IMR-90 (cell line): ENCODE results near the gene NCOA3. TPM values are rescaled to one million over a fixed set of nuclear protein-coding genes. Genes with fewer than 3 reads are reported as not detected.

ENCODE experiments used
- ATAC-seq: fragments of 200-7000 bp; cut with Tn5 transposase; 2 replicates; pipeline ENCODE4 v1.9.1; 2020; ENCODE audit warnings: low read depth, mild to moderate bottlenecking, moderate library complexity
- BruUV-seq: library from RNA; stranded (reverse); fragments of 400-500 nt; replicated peaks from 2 replicates; lab custom pipeline; 2021; lab: Mats Ljungman, UMichigan
- CTCF ChIA-PET: fragments of 300-600 bp; formaldehyde crosslinking; extraction: SDS; loops from one replicate; lab custom pipeline; 2021; ENCODE audit warnings: antibody characterized with exemption; lab: Yijun Ruan, JAX
- POLR2A ChIA-PET: fragments of 300-600 bp; sonication (Branson Sonifier 250); formaldehyde crosslinking; loops from one replicate; lab custom pipeline; 2022; ENCODE audit warnings: antibody characterized with exemption; ENCODE audit not compliant: unreplicated experiment; lab: Charles Lee
- DNase-seq: peaks from one replicate; pipeline ENCODE4 v3.0.0; 2013
- H2AFZ ChIP-seq: replicated peaks from 2 replicates; pipeline ENCODE3; 2013; ENCODE audit warnings: low read length, mild to moderate bottlenecking; ENCODE audit not compliant: poor library complexity
- H2AK5ac ChIP-seq: 2 replicates; pipeline ENCODE4 v1.6.1; 2013; ENCODE audit warnings: low read depth, low read length, inconsistent platforms
- H2AK9ac ChIP-seq: replicated peaks from 2 replicates; pipeline ENCODE3; 2013; ENCODE audit warnings: mild to moderate bottlenecking, low read depth, low read length, moderate library complexity; ENCODE audit not compliant: poor library complexity
- H2BK120ac ChIP-seq: 2 replicates; pipeline ENCODE4 v1.6.1; 2013; ENCODE audit warnings: low read depth, low read length, inconsistent platforms
- H2BK15ac ChIP-seq: 3 replicates; pipeline ENCODE4 v1.6.1; 2013; ENCODE audit warnings: low read depth, low read length, inconsistent platforms
- H2BK20ac ChIP-seq: 2 replicates; pipeline ENCODE4 v1.6.1; 2013; ENCODE audit warnings: low read depth, mild to moderate bottlenecking, inconsistent platforms, low read length, moderate library complexity
- H2BK5ac ChIP-seq: 2 replicates; pipeline ENCODE4 v1.6.1; 2013; ENCODE audit warnings: mild to moderate bottlenecking, low read depth, low read length, inconsistent platforms; ENCODE audit not compliant: poor library complexity, severe bottlenecking
- H3K14ac ChIP-seq: replicated peaks from 2 replicates; pipeline ENCODE4 v1.6.1; 2013; ENCODE audit warnings: low read depth, low read length, inconsistent platforms
- H3K18ac ChIP-seq: 2 replicates; pipeline ENCODE4 v1.6.1; 2013; ENCODE audit warnings: low read depth, low read length, control low read depth
- H3K23ac ChIP-seq: 2 replicates; pipeline ENCODE4 v1.6.1; 2013; ENCODE audit warnings: low read depth, low read length, inconsistent platforms
- H3K27ac ChIP-seq: 2 replicates; pipeline ENCODE4 v1.5.1; 2013; ENCODE audit warnings: mild to moderate bottlenecking, control low read depth, low read length; ENCODE audit not compliant: insufficient read depth
- H3K27me3 ChIP-seq: 2 replicates; pipeline ENCODE4 v1.6.1; 2013; ENCODE audit warnings: low read length; ENCODE audit not compliant: control insufficient read depth, insufficient read depth
- H3K36me3 ChIP-seq: 2 replicates; pipeline ENCODE4 v1.6.1; 2013; ENCODE audit warnings: low read length, mixed read lengths; ENCODE audit not compliant: control insufficient read depth, insufficient read depth
- H3K4ac ChIP-seq: 2 replicates; pipeline ENCODE4 v1.6.1; 2013; ENCODE audit warnings: low read depth, low read length, inconsistent platforms
- H3K4me1 ChIP-seq: 2 replicates; pipeline ENCODE4 v1.6.1; 2013; ENCODE audit warnings: low read length, mixed read lengths; ENCODE audit not compliant: control insufficient read depth, insufficient read depth
- H3K4me2 ChIP-seq: 2 replicates; pipeline ENCODE4 v1.6.1; 2013; ENCODE audit warnings: low read depth, mild to moderate bottlenecking, control low read depth, low read length, moderate library complexity
- H3K4me3 ChIP-seq: 2 replicates; pipeline ENCODE4 v1.5.1; 2013; ENCODE audit warnings: low read depth, mild to moderate bottlenecking, control low read depth, low read length, moderate library complexity; ENCODE audit not compliant: insufficient read depth
- H3K56ac ChIP-seq: 2 replicates; pipeline ENCODE4 v1.6.1; 2013; ENCODE audit warnings: low read length, inconsistent platforms; ENCODE audit not compliant: insufficient read depth; ENCODE audit errors: extremely low read depth
- H3K79me1 ChIP-seq, 2 experiments: 2 replicates each; pipeline ENCODE4 v1.6.1; 2013; ENCODE audit warnings: low read length in 2 of 2, inconsistent platforms in 1 of 2, low read depth in 1 of 2
- H3K9ac ChIP-seq: 2 replicates; pipeline ENCODE4 v1.6.1; 2013; ENCODE audit warnings: low read depth, low read length, control low read depth
- H3K9me1 ChIP-seq: 2 replicates; pipeline ENCODE4 v1.6.1; 2013; ENCODE audit warnings: low read length, inconsistent platforms; ENCODE audit not compliant: insufficient read depth
- H3K9me3 ChIP-seq: 2 replicates; pipeline ENCODE4 v1.6.1; 2013; ENCODE audit warnings: low read length; ENCODE audit not compliant: control insufficient read depth, insufficient read depth
- H4K20me1 ChIP-seq: 2 replicates; pipeline ENCODE4 v1.6.1; 2013; ENCODE audit warnings: low read length, inconsistent platforms; ENCODE audit not compliant: insufficient read depth
- H4K5ac ChIP-seq: 2 replicates; pipeline ENCODE4 v1.6.1; 2013; ENCODE audit warnings: mild to moderate bottlenecking, low read depth, low read length, control low read depth
- H4K8ac ChIP-seq, 2 experiments: 2 replicates each; pipeline ENCODE4 v1.6.1; 2013; ENCODE audit warnings: low read depth in 2 of 2, low read length in 2 of 2, control low read depth in 1 of 2, inconsistent platforms in 1 of 2
- H4K91ac ChIP-seq: 2 replicates; pipeline ENCODE4 v1.6.1; 2013; ENCODE audit warnings: low read depth, low read length, inconsistent platforms; ENCODE audit not compliant: insufficient read depth
- CEBPB ChIP-seq: IDR thresholded peaks from 2 replicates; pipeline ENCODE4 v1.6.1; 2012; ENCODE audit warnings: low read depth, low read length, improper control_type of control experiment
- FOS ChIP-seq: fragments of 150-350 bp; IDR thresholded peaks from 2 replicates; pipeline ENCODE4 v1.6.1; 2016; ENCODE audit warnings: low read depth, low read length
- RFX5 ChIP-seq: IDR thresholded peaks from 2 replicates; pipeline ENCODE4 v1.8.0; 2012; ENCODE audit warnings: low read depth, mild to moderate bottlenecking, low read length, moderate library complexity
- WGBS, 2 experiments: methylation state at CpG; one replicate each; pipeline versions ENCODE4 v1.1.5 to v1.1.7; 2013; ENCODE audit warnings: missing lambda C conversion rate in 2 of 2; ENCODE audit not compliant: insufficient read length in 1 of 2; ENCODE audit errors: extremely low coverage in 2 of 2; 5-methylcytosine and 5-hydroxymethylcytosine counted together
- dilution Hi-C: fragments of 300-500 bp; cut with HindIII; formaldehyde crosslinking; loops from one replicate; pipeline ENCODE4 v1.14.3; 2018; ENCODE audit warnings: low sequenced_read_pairs; ENCODE audit not compliant: unreplicated experiment
- in situ Hi-C: fragments of 300-500 bp; cut with MboI; formaldehyde crosslinking; loops from 3 replicates; pipeline ENCODE4 v1.14.3; 2019; ENCODE audit warnings: low sequenced_read_pairs, inconsistent platforms, mixed read lengths
- intact Hi-C: fragments of 100-400 bp; cut with micrococcal nuclease; formaldehyde crosslinking; loops from 2 replicates; pipeline ENCODE4 v1.10.0; 2022
- polyA plus RNA-seq, 3 experiments: library from polyadenylated mRNA; depleted of rRNA; stranded (reverse); fragments of >200 nt; gene quantifications; 2 replicates each; pipeline ENCODE4 v1.2.3, GENCODE V29; 2012; ENCODE audit warnings: low replicate concordance in 1 of 3
- total RNA-seq: library from RNA; depleted of rRNA; stranded (reverse); fragments of >200 nt; gene quantifications from 2 replicates; pipeline ENCODE4 v1.2.3, GENCODE V29; 2012
- TF ChIP-seq, protein P1 (sequence below): conservative IDR thresholded peaks from 2 replicates; pipeline ENCODE4 v1.5.1; 2012; ENCODE audit warnings: mild to moderate bottlenecking, low read depth, low read length, improper control_type of control experiment
- TF ChIP-seq, protein P2 (sequence below): fragments of 150-350 bp; IDR thresholded peaks from 2 replicates; pipeline ENCODE4 v1.6.1; 2017; ENCODE audit warnings: mild to moderate bottlenecking, antibody characterized with exemption, low read length, low read depth

Gene NCOA3
- total and polyA plus RNA-seq, 2 of the 4 experiments (the other 2 are of a cell fraction), result 8.8 to 29.0 TPM

DNA sequence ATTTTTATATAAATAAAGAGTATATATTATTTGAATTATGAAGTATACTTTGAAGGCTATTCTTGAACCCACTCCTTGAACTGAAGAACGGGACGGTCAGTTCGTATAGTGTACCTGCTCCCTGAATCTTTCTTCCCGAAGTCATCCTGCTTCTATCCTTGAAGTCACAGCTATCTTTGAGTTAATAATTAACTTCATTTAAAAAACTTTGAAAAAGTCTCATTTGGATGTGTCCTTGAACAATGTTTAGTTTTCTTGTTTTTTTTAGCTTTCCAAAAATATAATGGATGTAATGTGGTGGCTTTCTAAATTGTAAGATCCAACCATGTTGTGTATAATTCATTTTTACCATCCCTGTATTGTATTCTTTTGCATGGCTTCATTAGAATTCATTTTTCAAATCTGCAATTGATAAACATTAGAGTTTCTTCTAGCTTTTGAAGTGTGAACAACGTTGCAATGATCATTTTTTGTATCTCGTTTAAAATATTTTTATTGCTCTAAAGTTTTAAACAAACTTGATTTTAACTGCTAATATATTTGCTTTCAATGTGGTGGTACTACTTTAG, 94.4 kb downstream of the NCOA3 start:
- WGBS, 2 experiments, result no CpG with 5 or more reads among the region's 6 CpGs

More for the DNA sequence above, 94.4 kb downstream of the NCOA3 start:
- Histone ChIP-seq H3K14ac (no peak overlapping the region), H3K23ac (no peak overlapping the region), H4K91ac (no peak overlapping the region), H2BK20ac (no peak overlapping the region), H3K36me3 (no peaks in the 10 kb centered on the region), H3K27ac (no peak overlapping the region), H2BK120ac (no peak overlapping the region), H3K4me3 (no peak overlapping the region), H3K18ac (no peak overlapping the region), H3K56ac (no peak overlapping the region), H2BK15ac (no peak overlapping the region), H3K9me1 (peaks cover 3% of the 10 kb centered on the region; the same call in 1 of the 2 replicates), H3K4me2 (no peak overlapping the region), H4K8ac (no peak overlapping the region), H3K9me3 (no peaks in the 10 kb centered on the region), H2AK5ac (no peak overlapping the region), H2AK9ac (no peak overlapping the region), H2AFZ (no peak overlapping the region), H4K5ac (no peak overlapping the region), H3K4me1 (no peaks in the 10 kb centered on the region), H3K9ac (no peak overlapping the region), H4K20me1 (0 out of 2 replicates have a peak, but pooled peaks cover 3% of the 10 kb centered on the region), H3K79me1 (peaks cover 10 to 41% of the 10 kb centered on the region in 2 experiments), H2BK5ac (no peak overlapping the region), H3K4ac (no peak overlapping the region), H3K27me3 (no peaks in the 10 kb centered on the region)
- dilution Hi-C loops (no loop called here), intact Hi-C loops (no loop called here), in situ Hi-C loops (no loop called here)
- ChIA-PET CTCF (no interaction called here), POLR2A (no interaction called here)
- ATAC-seq (no peak), DNase-seq (no peak)
- no peak for TF ChIP-seq RFX5
- no peak for TF ChIP-seq CEBPB
- TF ChIP-seq, protein P1, sequence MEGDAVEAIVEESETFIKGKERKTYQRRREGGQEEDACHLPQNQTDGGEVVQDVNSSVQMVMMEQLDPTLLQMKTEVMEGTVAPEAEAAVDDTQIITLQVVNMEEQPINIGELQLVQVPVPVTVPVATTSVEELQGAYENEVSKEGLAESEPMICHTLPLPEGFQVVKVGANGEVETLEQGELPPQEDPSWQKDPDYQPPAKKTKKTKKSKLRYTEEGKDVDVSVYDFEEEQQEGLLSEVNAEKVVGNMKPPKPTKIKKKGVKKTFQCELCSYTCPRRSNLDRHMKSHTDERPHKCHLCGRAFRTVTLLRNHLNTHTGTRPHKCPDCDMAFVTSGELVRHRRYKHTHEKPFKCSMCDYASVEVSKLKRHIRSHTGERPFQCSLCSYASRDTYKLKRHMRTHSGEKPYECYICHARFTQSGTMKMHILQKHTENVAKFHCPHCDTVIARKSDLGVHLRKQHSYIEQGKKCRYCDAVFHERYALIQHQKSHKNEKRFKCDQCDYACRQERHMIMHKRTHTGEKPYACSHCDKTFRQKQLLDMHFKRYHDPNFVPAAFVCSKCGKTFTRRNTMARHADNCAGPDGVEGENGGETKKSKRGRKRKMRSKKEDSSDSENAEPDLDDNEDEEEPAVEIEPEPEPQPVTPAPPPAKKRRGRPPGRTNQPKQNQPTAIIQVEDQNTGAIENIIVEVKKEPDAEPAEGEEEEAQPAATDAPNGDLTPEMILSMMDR, result no peak
- TF ChIP-seq FOS, result no peak
- TF ChIP-seq, protein P2, sequence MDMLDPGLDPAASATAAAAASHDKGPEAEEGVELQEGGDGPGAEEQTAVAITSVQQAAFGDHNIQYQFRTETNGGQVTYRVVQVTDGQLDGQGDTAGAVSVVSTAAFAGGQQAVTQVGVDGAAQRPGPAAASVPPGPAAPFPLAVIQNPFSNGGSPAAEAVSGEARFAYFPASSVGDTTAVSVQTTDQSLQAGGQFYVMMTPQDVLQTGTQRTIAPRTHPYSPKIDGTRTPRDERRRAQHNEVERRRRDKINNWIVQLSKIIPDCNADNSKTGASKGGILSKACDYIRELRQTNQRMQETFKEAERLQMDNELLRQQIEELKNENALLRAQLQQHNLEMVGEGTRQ, result no peak
- no TSS peak for BruUV-seq
